H1 (cell line): ENCODE measurements around the gene SRGAP2C. TPM values are rescaled to one million over a fixed set of nuclear protein-coding genes. Genes with fewer than 3 reads are reported as not detected.
"Not testable (repeated sequence)": the region's sequence is repeated elsewhere in the genome, so short reads cannot be mapped to it uniquely, and the experiment has no call there.

ENCODE experiments used
- CTCF ChIA-PET: fragments of 300-600 bp; sonication (Branson Sonifier 250); formaldehyde crosslinking; loops from one replicate; lab custom pipeline; 2021; ENCODE audit not compliant: partially characterized antibody; lab: Charles Lee
- POLR2A ChIA-PET: fragments of 300-600 bp; sonication (Branson Sonifier 250); formaldehyde crosslinking; loops from one replicate; lab custom pipeline; 2021; ENCODE audit warnings: inconsistent platforms; ENCODE audit not compliant: partially characterized antibody; lab: Charles Lee
- DNase-seq, 2 experiments: peaks; one replicate each; pipeline versions ENCODE4 v3.0.0 to v3.0.0-alpha.2; 2010 to 2022; ENCODE audit warnings: low spot score in 2 of 2, low read depth in 1 of 2, mixed read lengths in 1 of 2
- FAIRE-seq: peaks from 2 replicates; lab custom pipeline; 2011; peaks lifted over from hg19 to GRCh38; lab: Jason Lieb, UNC
- H2AFZ ChIP-seq: 2 replicates; pipeline ENCODE4 v1.8.1; 2012; ENCODE audit warnings: low read length, inconsistent platforms
- H2AK5ac ChIP-seq: 2 replicates; pipeline ENCODE4 v1.6.1; 2013; ENCODE audit warnings: low read depth, low read length
- H2BK120ac ChIP-seq: replicated peaks from 2 replicates; pipeline ENCODE3; 2013; ENCODE audit warnings: low read depth, low read length, inconsistent platforms
- H2BK12ac ChIP-seq: 2 replicates; pipeline ENCODE4 v1.6.1; 2013; ENCODE audit warnings: low read depth, low read length
- H2BK15ac ChIP-seq: 2 replicates; pipeline ENCODE4 v1.6.1; 2013; ENCODE audit warnings: low read length
- H2BK20ac ChIP-seq: 2 replicates; pipeline ENCODE4 v1.6.1; 2013; ENCODE audit warnings: low read length
- H2BK5ac ChIP-seq: 2 replicates; pipeline ENCODE4 v1.6.1; 2013; ENCODE audit warnings: low read depth, low read length
- H3K14ac ChIP-seq: 2 replicates; pipeline ENCODE4 v1.6.1; 2013; ENCODE audit warnings: inconsistent platforms; ENCODE audit not compliant: insufficient read length
- H3K18ac ChIP-seq: 2 replicates; pipeline ENCODE4 v1.6.1; 2013; ENCODE audit warnings: low read length; ENCODE audit errors: extremely low read depth
- H3K23ac ChIP-seq: 2 replicates; pipeline ENCODE4 v1.6.1; 2013; ENCODE audit warnings: inconsistent platforms; ENCODE audit not compliant: insufficient read length
- H3K23me2 ChIP-seq: 2 replicates; pipeline ENCODE4 v1.6.1; 2013; ENCODE audit warnings: low read depth, low read length
- H3K27ac ChIP-seq: 2 replicates; pipeline ENCODE4 v1.6.1; 2011; ENCODE audit warnings: low read depth, low read length, inconsistent platforms
- H3K27me3 ChIP-seq, 4 experiments: replicated peaks in 1 of 4; 1 replicate in 1 of 4; 2 replicates in 3 of 4; pipeline versions ENCODE4 v1.6.1 to v1.8.1; 2011 to 2013; ENCODE audit warnings: low read length in 3 of 4, mild to moderate bottlenecking in 3 of 4, inconsistent platforms in 2 of 4, mixed read lengths in 2 of 4, moderate library complexity in 1 of 4; ENCODE audit not compliant: control insufficient read depth in 3 of 4, insufficient read depth in 3 of 4; ENCODE audit errors: extremely low read depth in 1 of 4
- H3K36me3 ChIP-seq, 4 experiments: 2 replicates each; pipeline versions ENCODE4 v1.6.1 to v1.8.1; 2011 to 2013; ENCODE audit warnings: mild to moderate bottlenecking in 4 of 4, low read length in 3 of 4, moderate library complexity in 2 of 4, control low read depth in 1 of 4, inconsistent platforms in 1 of 4; ENCODE audit not compliant: insufficient read depth in 4 of 4, control insufficient read depth in 2 of 4
- H3K4ac ChIP-seq: replicated peaks from 2 replicates; pipeline ENCODE3; 2013; ENCODE audit warnings: low read length, low read depth, mixed read lengths, inconsistent platforms; ENCODE audit not compliant: insufficient read length
- H3K4me1 ChIP-seq, 4 experiments: replicated peaks in 1 of 4; 1 replicate in 1 of 4; 2 replicates in 3 of 4; pipeline versions ENCODE4 v1.6.1 to v1.8.1; 2011 to 2013; ENCODE audit warnings: low read length in 3 of 4, inconsistent platforms in 2 of 4, mixed read lengths in 1 of 4; ENCODE audit not compliant: insufficient read depth in 4 of 4, control insufficient read depth in 3 of 4
- H3K4me2 ChIP-seq, 2 experiments: 2 replicates each; pipeline versions ENCODE4 v1.6.1 to v1.8.1; 2011 to 2013; ENCODE audit warnings: low read depth in 2 of 2, low read length in 2 of 2, control low read depth in 1 of 2, inconsistent platforms in 1 of 2, mild to moderate bottlenecking in 1 of 2; ENCODE audit not compliant: insufficient read depth in 1 of 2
- H3K4me3 ChIP-seq, 4 experiments: fragments of 200-600, 300-600 bp in 1 of 4; sonication (generic), shearing (Covaris generic), sonication (Bioruptor Twin) in 1 of 4; 2 replicates each; pipeline versions ENCODE4 v1.5.1 to v1.8.1; 2011 to 2016; ENCODE audit warnings: low read length in 4 of 4, low read depth in 3 of 4, control low read depth in 2 of 4, inconsistent platforms in 2 of 4, mild to moderate bottlenecking in 2 of 4, mixed read lengths in 1 of 4, moderate library complexity in 1 of 4; ENCODE audit not compliant: insufficient read depth in 2 of 4; ENCODE audit errors: extremely low read depth in 1 of 4
- H3K56ac ChIP-seq: replicated peaks from 2 replicates; pipeline ENCODE3; 2013; ENCODE audit warnings: low read depth, mild to moderate bottlenecking, mixed read lengths, low read length, inconsistent platforms; ENCODE audit not compliant: insufficient read length
- H3K79me1 ChIP-seq: 2 replicates; pipeline ENCODE4 v1.6.1; 2013; ENCODE audit warnings: low read depth, low read length, control low read depth
- H3K79me2 ChIP-seq, 2 experiments: 2 replicates each; pipeline versions ENCODE4 v1.6.1 to v1.8.1; 2012 to 2013; ENCODE audit warnings: low read length in 2 of 2, mild to moderate bottlenecking in 2 of 2, inconsistent platforms in 1 of 2; ENCODE audit not compliant: insufficient read depth in 2 of 2, control insufficient read depth in 1 of 2
- H3K9ac ChIP-seq, 4 experiments: replicated peaks in 1 of 4; 1 replicate in 1 of 4; 2 replicates in 3 of 4; pipeline versions ENCODE4 v1.6.1 to v1.8.1; 2011 to 2013; ENCODE audit warnings: low read depth in 3 of 4, low read length in 3 of 4, control low read depth in 2 of 4, mild to moderate bottlenecking in 2 of 4, moderate library complexity in 2 of 4, inconsistent platforms in 1 of 4; ENCODE audit errors: extremely low read depth in 1 of 4
- H3K9me3 ChIP-seq, 2 experiments: 2 replicates each; pipeline versions ENCODE4 v1.6.1 to v1.8.1; 2012 to 2013; ENCODE audit warnings: mild to moderate bottlenecking in 2 of 2, moderate library complexity in 2 of 2, control low read depth in 1 of 2, inconsistent platforms in 1 of 2, low read depth in 1 of 2, low read length in 1 of 2, mixed read lengths in 1 of 2; ENCODE audit not compliant: insufficient read depth in 2 of 2
- H4K20me1 ChIP-seq, 2 experiments: replicated peaks in 1 of 2; 2 replicates each; pipeline versions ENCODE3 to v1.8.1; 2011 to 2013; ENCODE audit warnings: inconsistent platforms in 2 of 2, low read length in 2 of 2, mild to moderate bottlenecking in 1 of 2; ENCODE audit not compliant: insufficient read depth in 2 of 2, control insufficient read depth in 1 of 2
- H4K5ac ChIP-seq: 2 replicates; pipeline ENCODE4 v1.6.1; 2013; ENCODE audit warnings: low read length, low read depth, mixed read lengths, inconsistent platforms; ENCODE audit not compliant: insufficient read length
- H4K8ac ChIP-seq: 2 replicates; pipeline ENCODE4 v1.8.0; 2013; ENCODE audit warnings: mild to moderate bottlenecking, moderate library complexity, low read length, inconsistent platforms; ENCODE audit not compliant: insufficient read depth; ENCODE audit errors: extremely low read depth
- H4K91ac ChIP-seq: replicated peaks from 2 replicates; pipeline ENCODE3; 2013; ENCODE audit warnings: low read length, mixed read lengths, inconsistent platforms; ENCODE audit not compliant: insufficient read length
- WGBS, 2 experiments: shearing (Covaris generic) in 1 of 2; methylation state at CpG; one replicate each; pipeline versions ENCODE4 v1.1.6 to v1.1.7; 2013 to 2015; ENCODE audit warnings: low lambda C conversion rate in 2 of 2, mixed read lengths in 2 of 2, inconsistent platforms in 1 of 2, low coverage in 1 of 2, missing lambda C conversion rate in 1 of 2; ENCODE audit not compliant: insufficient replicate concordance in 2 of 2, insufficient coverage in 1 of 2, insufficient read length in 1 of 2; ENCODE audit errors: extremely low coverage in 1 of 2, missing lambda C conversion rate in 1 of 2; 5-methylcytosine and 5-hydroxymethylcytosine counted together
- polyA plus RNA-seq, 7 experiments: library from polyadenylated mRNA; depleted of rRNA in 3 of 7; stranded (reverse) in 5 of 7; unstranded in 2 of 7; fragments of >200 nt in 5 of 7; fragments of 200-250 nt in 2 of 7; gene quantifications; 1 replicate in 5 of 7; 2 replicates in 1 of 7; 4 replicates in 1 of 7; pipeline versions ENCODE4 v1.2.1 to v1.2.3, GENCODE V29; 2011 to 2013; ENCODE audit warnings: missing spikeins in 2 of 7, mixed read lengths in 2 of 7
- total RNA-seq: library from RNA; stranded (reverse); fragmentation: NEBNext Ultra II Directional; extraction: Animal tissue kit (Norgen Biotek cat#: 25700); gene quantifications from 2 replicates; pipeline ENCODE4 v1.2.1, GENCODE V29; 2021

Gene SRGAP2C
- total and polyA plus RNA-seq, 2 of the 8 experiments (the other 6 are each of a cell fraction or from before 2014, with no cell fraction given): 2.5 to 25.2 TPM

DNA sequence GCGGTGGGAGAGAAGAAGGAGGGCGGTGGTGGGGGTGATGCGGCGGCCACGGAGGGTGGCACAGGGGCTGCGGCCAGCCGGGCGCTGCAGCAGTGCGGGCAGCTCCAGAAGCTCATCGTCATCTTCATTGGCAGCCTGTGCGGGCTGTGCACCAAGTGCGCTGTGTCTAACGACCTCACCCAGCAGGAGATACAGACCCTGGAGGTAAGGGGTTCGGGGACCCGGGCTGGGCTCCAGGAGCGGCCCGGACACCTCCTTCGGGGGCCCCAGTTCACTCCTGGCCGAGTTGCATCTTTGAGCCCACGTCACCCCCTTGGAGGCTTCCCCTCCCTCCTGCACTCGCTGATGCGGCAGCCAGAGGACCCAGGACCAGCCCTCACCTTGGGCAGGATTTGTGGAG is 212.3 kb downstream of the SRGAP2C start:
- H3K18ac ChIP-seq, H2AFZ ChIP-seq, H2BK15ac ChIP-seq, H3K79me2 ChIP-seq, H3K23ac ChIP-seq, H3K9ac ChIP-seq, H2BK12ac ChIP-seq, H2BK120ac ChIP-seq, H3K14ac ChIP-seq, H3K23me2 ChIP-seq, H2BK5ac ChIP-seq, H3K4me1 ChIP-seq, H3K79me1 ChIP-seq, H3K36me3 ChIP-seq, H3K27me3 ChIP-seq, POLR2A ChIA-PET, H3K4ac ChIP-seq, H3K56ac ChIP-seq, H2AK5ac ChIP-seq, H4K91ac ChIP-seq, FAIRE-seq, H3K27ac ChIP-seq, H4K20me1 ChIP-seq, H4K5ac ChIP-seq, H4K8ac ChIP-seq, CTCF ChIA-PET, H2BK20ac ChIP-seq, H3K9me3 ChIP-seq: not testable (repeated sequence)
- peak in 1 of 2 experiments; percentile 48 for DNase-seq
- Histone ChIP-seq H3K4me2 (peak overlapping the region; percentile 56 to 70; a peak in 3 of 4 replicates), H3K4me3 (peak overlapping the region in 3 of 4 experiments; percentile 36 to 63 (median 39); a peak in 5 of 8 replicates)
- WGBS, 2 experiments: 30% methylated on average over 2 of the region's 22 CpGs; no CpG with 5 or more reads in 1 of the 2 experiments

DNA sequence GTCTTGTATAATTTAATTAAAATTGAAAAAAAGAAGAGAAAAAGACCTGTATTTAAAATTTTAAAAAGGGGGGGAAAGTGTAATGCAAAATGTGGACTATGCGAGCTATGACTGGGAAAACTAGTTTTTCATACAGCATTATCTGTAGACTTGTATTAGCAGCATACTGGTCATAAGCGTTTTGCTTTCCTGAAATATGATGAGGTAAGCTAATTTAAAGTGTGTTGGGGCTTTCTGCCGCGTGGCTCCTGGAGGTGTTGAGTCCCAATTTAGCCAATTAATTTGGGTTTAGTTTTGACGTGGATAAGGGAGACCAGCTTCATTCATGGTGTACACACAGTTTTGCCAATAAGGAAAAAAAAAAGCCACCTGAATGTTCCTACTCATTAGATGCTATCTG is 214.4 kb downstream of the SRGAP2C start:
- H2AFZ ChIP-seq, H2BK5ac ChIP-seq, H3K36me3 ChIP-seq, POLR2A ChIA-PET, H3K23me2 ChIP-seq, CTCF ChIA-PET, H2BK15ac ChIP-seq, H3K27me3 ChIP-seq, H3K18ac ChIP-seq, FAIRE-seq, H2AK5ac ChIP-seq, H3K79me1 ChIP-seq, H3K79me2 ChIP-seq, H4K20me1 ChIP-seq, H3K4me3 ChIP-seq, H4K8ac ChIP-seq, H3K4ac ChIP-seq, H2BK120ac ChIP-seq, H3K23ac ChIP-seq, H2BK20ac ChIP-seq, H4K91ac ChIP-seq, H3K9ac ChIP-seq, DNase-seq, H3K27ac ChIP-seq, H3K4me2 ChIP-seq, H3K14ac ChIP-seq, H2BK12ac ChIP-seq, H4K5ac ChIP-seq, H3K9me3 ChIP-seq, H3K56ac ChIP-seq, H3K4me1 ChIP-seq: not testable (repeated sequence)
- 68% methylated on average over 3 of the region's 5 CpGs; no CpG with 5 or more reads in 1 of the 2 experiments for WGBS, 2 experiments
